Neural cell (in vitro differentiated cells): Measurements from ENCODE around the gene KCNIP4. TPM values are rescaled to one million over a fixed set of nuclear protein-coding genes. Genes with fewer than 3 reads are reported as not detected.
A peak's percentile ranks its signal among the peaks of the same experiment; 100 is the strongest.

Experiments
- H2AFZ ChIP-seq: fragments of 200-600, 300-800 bp; sonication (generic), shearing (Covaris generic); 2 replicates; pipeline ENCODE4 v1.6.0; 2014; ENCODE audit warnings: low read depth, mild to moderate bottlenecking, antibody characterized with exemption, low read length, moderate library complexity
- H3F3A ChIP-seq: fragments of 200-600 bp; shearing (Covaris generic); 2 replicates; pipeline ENCODE4 v1.6.1; 2016; ENCODE audit warnings: mild to moderate bottlenecking, moderate library complexity, mixed read lengths, antibody characterized with exemption, low read length; ENCODE audit not compliant: insufficient read depth, poor library complexity, severe bottlenecking
- H3K27ac ChIP-seq: fragments of 200-600, 300-800 bp; sonication (generic), shearing (Covaris generic); 2 replicates; pipeline ENCODE4 v1.5.1; 2014; ENCODE audit warnings: mild to moderate bottlenecking, low read length, moderate library complexity
- H3K27me3 ChIP-seq: fragments of 300-800, 200-600 bp; sonication (generic), shearing (Covaris generic); 2 replicates; pipeline ENCODE4 v1.6.0; 2014; ENCODE audit warnings: mild to moderate bottlenecking, low read depth, low read length, moderate library complexity; ENCODE audit not compliant: insufficient read depth
- H3K36me3 ChIP-seq: fragments of 300-800, 200-600 bp; sonication (generic), shearing (Covaris generic); 2 replicates; pipeline ENCODE4 v1.5.1; 2014; ENCODE audit warnings: mild to moderate bottlenecking, antibody characterized with exemption, low read length, moderate library complexity; ENCODE audit not compliant: insufficient read depth
- H3K4me2 ChIP-seq: fragments of 300-800, 200-600 bp; sonication (generic), shearing (Covaris generic); 2 replicates; pipeline ENCODE4 v1.6.0; 2014; ENCODE audit warnings: mild to moderate bottlenecking, low read length
- H3K4me3 ChIP-seq: fragments of 300-800, 200-600 bp; sonication (generic), shearing (Covaris generic); 2 replicates; pipeline ENCODE4 v1.5.1; 2014; ENCODE audit warnings: mild to moderate bottlenecking, low read length, moderate library complexity
- H3K79me2 ChIP-seq: fragments of 200-600 bp; shearing (Covaris generic); replicated peaks from 2 replicates; pipeline ENCODE4 v1.6.0; 2014; ENCODE audit warnings: mild to moderate bottlenecking, low read length, moderate library complexity; ENCODE audit not compliant: insufficient read depth
- H3K9ac ChIP-seq: fragments of 300-800, 200-600 bp; sonication (generic), shearing (Covaris generic); 2 replicates; pipeline ENCODE4 v1.6.1; 2016; ENCODE audit warnings: mild to moderate bottlenecking, low read length, mixed read lengths
- H3K9me2 ChIP-seq: fragments of 200-600 bp; shearing (Covaris generic); 2 replicates; pipeline ENCODE4 v1.6.1; 2016; ENCODE audit warnings: mild to moderate bottlenecking, low read length, mixed read lengths; ENCODE audit not compliant: insufficient read depth
- H3K9me3 ChIP-seq: fragments of 200-600, 300-800 bp; sonication (generic), shearing (Covaris generic); 2 replicates; pipeline ENCODE4 v1.6.1; 2016; ENCODE audit warnings: mild to moderate bottlenecking, mixed run types, low read length, moderate library complexity, mixed read lengths
- H4K20me1 ChIP-seq: fragments of 200-600 bp; shearing (Covaris generic); 2 replicates; pipeline ENCODE4 v1.6.1; 2016; ENCODE audit warnings: mild to moderate bottlenecking, mixed run types; ENCODE audit not compliant: insufficient read depth
- CTCF ChIP-seq: fragments of 450-650 bp; IDR thresholded peaks from 2 replicates; pipeline ENCODE4 v1.5.1; 2014; ENCODE audit warnings: antibody characterized with exemption, mild to moderate bottlenecking, moderate library complexity; ENCODE audit not compliant: poor library complexity, severe bottlenecking
- EP300 ChIP-seq: fragments of 450-650 bp; conservative IDR thresholded peaks from 2 replicates; pipeline ENCODE4 v1.6.1; 2014; ENCODE audit warnings: antibody characterized with exemption, mild to moderate bottlenecking, moderate library complexity; ENCODE audit not compliant: poor library complexity, severe bottlenecking
- EZH2 ChIP-seq: fragments of 200-600, 300-800 bp; shearing (Covaris generic), sonication (generic); IDR thresholded peaks from 2 replicates; pipeline ENCODE4 v1.6.1; 2014; ENCODE audit warnings: antibody characterized with exemption, low read length, borderline replicate concordance, mild to moderate bottlenecking; ENCODE audit not compliant: insufficient read depth, poor library complexity, severe bottlenecking
- MXI1 ChIP-seq: fragments of 450-650 bp; conservative IDR thresholded peaks from 2 replicates; pipeline ENCODE4 v1.6.1; 2014; ENCODE audit warnings: antibody characterized with exemption, mild to moderate bottlenecking; ENCODE audit not compliant: poor library complexity, severe bottlenecking
- POLR2AphosphoS5 ChIP-seq: IDR thresholded peaks from 2 replicates; pipeline ENCODE4 v1.6.1; 2012
- RAD21 ChIP-seq: fragments of 450-650 bp; conservative IDR thresholded peaks from 2 replicates; pipeline ENCODE4 v1.6.1; 2014; ENCODE audit warnings: antibody characterized with exemption, mild to moderate bottlenecking, moderate library complexity
- REST ChIP-seq: IDR thresholded peaks from 2 replicates; pipeline ENCODE4 v1.6.1; 2012; ENCODE audit warnings: borderline replicate concordance
- SMC3 ChIP-seq: fragments of 450-650 bp; conservative IDR thresholded peaks from 2 replicates; pipeline ENCODE4 v1.6.1; 2014; ENCODE audit warnings: antibody characterized with exemption, mild to moderate bottlenecking, moderate library complexity; ENCODE audit not compliant: poor library complexity
- TAF1 ChIP-seq: IDR thresholded peaks from 2 replicates; pipeline ENCODE4 v1.6.1; 2012; ENCODE audit warnings: low read depth
- polyA plus RNA-seq: library from polyadenylated mRNA; depleted of rRNA; stranded (reverse); fragments of >200 nt; gene quantifications from 2 replicates; pipeline ENCODE4 v1.2.3, GENCODE V29; 2014

Gene KCNIP4
- polyA plus RNA-seq, 1 donor from 2014 or later, result 22.8 TPM

- Histone ChIP-seq H3F3A (no peaks in the 10 kb centered on the region), H3K27me3 (no peaks in the 10 kb centered on the region), H4K20me1 (no peaks in the 10 kb centered on the region), H3K79me2 (no peaks in the 10 kb centered on the region), H3K9ac (no peak overlapping the region), H3K9me2 (no peaks in the 10 kb centered on the region), H2AFZ (no peak overlapping the region), H3K4me2 (no peak overlapping the region), H3K36me3 (no peaks in the 10 kb centered on the region), H3K4me3 (no peak overlapping the region), H3K9me3 (no peaks in the 10 kb centered on the region), H3K27ac (no peak overlapping the region)
- TF ChIP-seq RAD21, result no peak
- TF ChIP-seq TAF1, result no peak
- TF ChIP-seq MXI1, result no peak
These were observed 249.1 kb downstream of the KCNIP4 start for GRCh38 chr4:21699446-21699845.

GRCh38 chr4:21697583-21697982 is 251.0 kb downstream of the KCNIP4 start:
- no peaks in the 10 kb centered on the region for H3K36me3 ChIP-seq
- TF ChIP-seq REST, result no peak
- TF ChIP-seq RAD21, result no peak
- no peak for TF ChIP-seq MXI1
- TF ChIP-seq EP300, result no peak
- TF ChIP-seq EZH2, result no peak
- no peak for TF ChIP-seq CTCF
- no peak for TF ChIP-seq SMC3
- TF ChIP-seq TAF1, result no peak
- TF ChIP-seq POLR2AphosphoS5, result no peak
- H3K9me2 ChIP-seq, result no peaks in the 10 kb centered on the region
- no peaks in the 10 kb centered on the region for H4K20me1 ChIP-seq
- no peaks in the 10 kb centered on the region for H3K79me2 ChIP-seq
- H3F3A ChIP-seq, result no peaks in the 10 kb centered on the region
- no peak overlapping the region for H3K27ac ChIP-seq
- no peak overlapping the region for H2AFZ ChIP-seq
- H3K9ac ChIP-seq, result no peak overlapping the region
- H3K4me2 ChIP-seq, result no peak overlapping the region
- peak overlapping the region; percentile 23 for H3K4me3 ChIP-seq
- H3K27me3 ChIP-seq, result no peaks in the 10 kb centered on the region
- H3K9me3 ChIP-seq, result no peaks in the 10 kb centered on the region

- H4K20me1 ChIP-seq, result no peaks in the 10 kb centered on the region
- no peak overlapping the region for H2AFZ ChIP-seq
- H3K36me3 ChIP-seq, result no peaks in the 10 kb centered on the region
- H3K9me3 ChIP-seq, result no peaks in the 10 kb centered on the region
- H3F3A ChIP-seq, result no peaks in the 10 kb centered on the region
- H3K27ac ChIP-seq, result no peak overlapping the region
- no peaks in the 10 kb centered on the region for H3K27me3 ChIP-seq
- no peak overlapping the region for H3K4me3 ChIP-seq
- no peak overlapping the region for H3K9ac ChIP-seq
- H3K79me2 ChIP-seq, result no peaks in the 10 kb centered on the region
- TF ChIP-seq EZH2, result no peak
- TF ChIP-seq RAD21, result no peak
- no peak for TF ChIP-seq POLR2AphosphoS5
- TF ChIP-seq REST, result no peak
- TF ChIP-seq TAF1, result no peak
- H3K4me2 ChIP-seq, result no peak overlapping the region
- no peaks in the 10 kb centered on the region for H3K9me2 ChIP-seq
These were observed 253.4 kb downstream of the KCNIP4 start for GRCh38 chr4:21695141-21695540.
